HG03108 (cell line): ENCODE data around the gene VASN.

ENCODE experiments used
- ATAC-seq: cut with Tn5 transposase; IDR thresholded peaks from one replicate; pipeline ENCODE4 v1.9.1; 2021; ENCODE audit warnings: moderate library complexity; ENCODE audit not compliant: unreplicated experiment

VASN gene

GRCh38 chr16:4351880-4352279 is 19.8 kb upstream of the VASN start:
- ATAC-seq, result no peak

- no peak for ATAC-seq
Measured at GRCh38 chr16:4352843-4353242, 18.8 kb upstream of the VASN start.

- no peak for ATAC-seq
Measured at GRCh38 chr16:4353675-4354074, 18.0 kb upstream of the VASN start.

GRCh38 chr16:4354512-4355409 is 16.9 kb upstream of the VASN start:
- ATAC-seq, result no peak

- ATAC-seq, result no peak
Measured at GRCh38 chr16:4356820-4357219, 14.8 kb upstream of the VASN start.

GRCh38 chr16:4358236-4358635 is 13.4 kb upstream of the VASN start:
- no peak for ATAC-seq

- no peak for ATAC-seq
Measured at GRCh38 chr16:4358831-4359561, 12.7 kb upstream of the VASN start.

- ATAC-seq, result no peak
Measured at GRCh38 chr16:4359914-4360313, 11.7 kb upstream of the VASN start.

- ATAC-seq, result no peak
Measured at GRCh38 chr16:4360538-4361021, 11.1 kb upstream of the VASN start.

- ATAC-seq, result no peak
Measured at GRCh38 chr16:4361033-4361943, 10.4 kb upstream of the VASN start.

- ATAC-seq, result no peak
Measured at GRCh38 chr16:4361944-4362311, 9.7 kb upstream of the VASN start.

- ATAC-seq, result no peak
Measured at GRCh38 chr16:4362476-4363135, 9.0 kb upstream of the VASN start.

GRCh38 chr16:4364196-4365013 is 7.2 kb upstream of the VASN start:
- no peak for ATAC-seq

GRCh38 chr16:4365014-4365406 is 6.6 kb upstream of the VASN start:
- ATAC-seq, result peak; percentile 48

- ATAC-seq, result no peak
Measured at GRCh38 chr16:4365615-4366014, 6.0 kb upstream of the VASN start.

GRCh38 chr16:4366016-4366415 is 5.6 kb upstream of the VASN start:
- ATAC-seq, result no peak

GRCh38 chr16:4367393-4367856 is 4.2 kb upstream of the VASN start:
- no peak for ATAC-seq

- ATAC-seq, result no peak
Measured at GRCh38 chr16:4369007-4369733, 2.5 kb upstream of the VASN start.

- ATAC-seq, result no peak
Measured at GRCh38 chr16:4370151-4370550, 1.5 kb upstream of the VASN start.
